WERI-Rb-1 (cell line): ENCODE measurements around the gene NFS1.

Experiments used
- DNase-seq: peaks from one replicate; pipeline ENCODE4 v3.0.0-alpha.2; 2020
- H3K27ac ChIP-seq: fragments of 250-450 bp; sonication (Bioruptor Pico); 2 replicates; pipeline ENCODE4 v1.5.1; 2020; ENCODE audit warnings: mild to moderate bottlenecking, moderate library complexity
- H3K27me3 ChIP-seq: fragments of 250-450 bp; sonication (Bioruptor Pico); 2 replicates; pipeline ENCODE4 v1.5.1; 2021; ENCODE audit warnings: mild to moderate bottlenecking, low read depth, moderate library complexity; ENCODE audit not compliant: insufficient read depth, severe bottlenecking
- H3K36me3 ChIP-seq: fragments of 250-450 bp; sonication (Bioruptor Pico); 2 replicates; pipeline ENCODE4 v1.5.1; 2020; ENCODE audit warnings: mild to moderate bottlenecking, moderate library complexity
- H3K4me3 ChIP-seq: 2 replicates; pipeline ENCODE4 v1.5.1; 2011; ENCODE audit warnings: low read depth, mild to moderate bottlenecking, control low read depth, low read length
- H3K9me3 ChIP-seq: fragments of 250-450 bp; sonication (Bioruptor Pico); 2 replicates; pipeline ENCODE4 v1.5.1; 2021; ENCODE audit warnings: mild to moderate bottlenecking, moderate library complexity; ENCODE audit not compliant: severe bottlenecking
- TF ChIP-seq, protein P1 (sequence below): IDR thresholded peaks from 2 replicates; pipeline ENCODE4 v1.5.1; 2011; ENCODE audit warnings: low read depth, mild to moderate bottlenecking, control low read depth, inconsistent platforms, low read length

NFS1 gene

DNA sequence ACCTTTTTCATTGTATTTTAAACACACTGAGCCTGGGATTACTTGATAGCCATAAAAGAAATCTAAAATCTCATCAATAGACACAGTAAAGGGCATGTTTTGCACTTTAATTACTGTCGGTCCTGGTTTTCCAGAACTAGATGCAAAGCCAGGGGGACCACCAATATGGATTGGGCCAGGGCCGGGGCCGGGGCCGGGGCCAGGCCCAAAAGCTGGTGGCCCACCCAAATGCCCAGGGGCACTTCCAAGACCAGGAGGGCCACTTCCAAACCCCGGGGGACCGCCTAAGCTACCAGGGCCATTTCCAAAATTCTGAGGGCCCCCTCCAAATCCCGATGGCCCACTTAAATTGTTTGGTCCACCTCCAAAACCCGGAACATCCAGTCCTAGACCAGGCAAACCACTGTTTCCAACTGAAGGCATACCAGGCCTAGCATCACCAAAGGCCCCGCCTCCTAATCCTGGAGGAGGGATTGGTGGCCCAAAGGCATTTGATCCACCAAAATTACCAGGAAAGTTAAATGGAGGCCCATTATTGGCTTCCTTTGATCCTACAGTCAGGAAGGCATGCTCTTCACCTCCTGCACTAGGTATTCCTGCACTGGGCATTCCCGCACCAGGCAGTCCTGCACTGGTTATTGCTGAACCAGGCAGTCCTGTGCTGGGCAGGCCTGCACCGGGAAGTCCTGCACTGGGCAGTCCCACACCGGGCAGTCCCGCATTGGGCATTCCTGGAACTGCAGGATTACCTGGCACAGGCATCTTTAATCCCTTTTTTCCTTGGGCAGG is 46.3 kb downstream of the NFS1 start:
- TF ChIP-seq, protein P1, sequence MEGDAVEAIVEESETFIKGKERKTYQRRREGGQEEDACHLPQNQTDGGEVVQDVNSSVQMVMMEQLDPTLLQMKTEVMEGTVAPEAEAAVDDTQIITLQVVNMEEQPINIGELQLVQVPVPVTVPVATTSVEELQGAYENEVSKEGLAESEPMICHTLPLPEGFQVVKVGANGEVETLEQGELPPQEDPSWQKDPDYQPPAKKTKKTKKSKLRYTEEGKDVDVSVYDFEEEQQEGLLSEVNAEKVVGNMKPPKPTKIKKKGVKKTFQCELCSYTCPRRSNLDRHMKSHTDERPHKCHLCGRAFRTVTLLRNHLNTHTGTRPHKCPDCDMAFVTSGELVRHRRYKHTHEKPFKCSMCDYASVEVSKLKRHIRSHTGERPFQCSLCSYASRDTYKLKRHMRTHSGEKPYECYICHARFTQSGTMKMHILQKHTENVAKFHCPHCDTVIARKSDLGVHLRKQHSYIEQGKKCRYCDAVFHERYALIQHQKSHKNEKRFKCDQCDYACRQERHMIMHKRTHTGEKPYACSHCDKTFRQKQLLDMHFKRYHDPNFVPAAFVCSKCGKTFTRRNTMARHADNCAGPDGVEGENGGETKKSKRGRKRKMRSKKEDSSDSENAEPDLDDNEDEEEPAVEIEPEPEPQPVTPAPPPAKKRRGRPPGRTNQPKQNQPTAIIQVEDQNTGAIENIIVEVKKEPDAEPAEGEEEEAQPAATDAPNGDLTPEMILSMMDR = no peak

DNA sequence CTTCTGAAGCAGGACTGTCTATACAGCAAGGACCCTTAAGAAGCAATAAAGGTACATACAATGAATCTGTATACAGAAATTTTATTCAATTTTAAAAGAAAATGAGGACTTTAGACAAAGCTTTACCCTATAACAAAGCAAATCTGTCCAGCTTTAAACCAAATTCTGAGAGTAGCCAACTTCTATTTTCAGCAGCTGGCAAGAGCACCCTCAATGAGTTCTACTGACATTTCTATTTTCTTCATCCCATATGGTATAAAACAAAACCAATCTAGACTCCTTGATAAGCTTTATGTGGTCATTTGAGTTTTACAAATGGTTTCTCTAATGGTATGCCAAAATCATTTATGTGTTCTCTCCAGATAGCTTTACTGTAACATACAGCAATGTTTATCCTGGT is 47.2 kb downstream of the NFS1 start:
- no peak overlapping the region for H3K4me3 ChIP-seq
- DNase-seq = no peak
- H3K27me3 ChIP-seq = no peaks in the 10 kb centered on the region
- H3K27ac ChIP-seq = no peak overlapping the region
- H3K9me3 ChIP-seq = no peaks in the 10 kb centered on the region
- TF ChIP-seq, protein P1 = no peak
- peaks cover 52% of the 10 kb centered on the region for H3K36me3 ChIP-seq

More for the DNA sequence above, 46.3 kb downstream of the NFS1 start:
- H3K27ac ChIP-seq = no peak overlapping the region
- no peak for DNase-seq
- H3K9me3 ChIP-seq = no peaks in the 10 kb centered on the region
- H3K36me3 ChIP-seq = peaks cover 59% of the 10 kb centered on the region
- H3K4me3 ChIP-seq = no peak overlapping the region
- H3K27me3 ChIP-seq = no peaks in the 10 kb centered on the region

DNA sequence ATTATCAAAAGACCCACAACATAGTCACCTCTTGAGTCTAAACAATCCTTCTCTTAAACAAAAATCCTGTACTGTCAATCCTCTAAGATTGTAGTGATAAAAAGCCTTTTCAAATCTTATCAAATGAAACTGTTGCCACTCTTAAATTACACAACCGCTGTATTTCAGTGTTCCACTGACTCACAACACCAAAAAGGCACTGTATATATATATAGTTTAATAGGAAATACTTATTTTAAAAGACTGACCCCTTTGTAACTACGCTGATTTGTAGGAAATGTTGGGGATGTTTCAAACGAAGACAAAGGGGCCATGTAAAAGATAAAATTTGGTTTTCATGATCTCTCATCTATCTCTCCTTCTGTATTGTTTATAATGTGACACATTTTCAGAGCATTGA is 48.5 kb downstream of the NFS1 start:
- H3K9me3 ChIP-seq = no peaks in the 10 kb centered on the region
- peaks cover 47% of the 10 kb centered on the region for H3K36me3 ChIP-seq
- H3K4me3 ChIP-seq = no peak overlapping the region
- no peak overlapping the region for H3K27ac ChIP-seq
- TF ChIP-seq, protein P1 = no peak
- no peaks in the 10 kb centered on the region for H3K27me3 ChIP-seq
- no peak for DNase-seq

DNA sequence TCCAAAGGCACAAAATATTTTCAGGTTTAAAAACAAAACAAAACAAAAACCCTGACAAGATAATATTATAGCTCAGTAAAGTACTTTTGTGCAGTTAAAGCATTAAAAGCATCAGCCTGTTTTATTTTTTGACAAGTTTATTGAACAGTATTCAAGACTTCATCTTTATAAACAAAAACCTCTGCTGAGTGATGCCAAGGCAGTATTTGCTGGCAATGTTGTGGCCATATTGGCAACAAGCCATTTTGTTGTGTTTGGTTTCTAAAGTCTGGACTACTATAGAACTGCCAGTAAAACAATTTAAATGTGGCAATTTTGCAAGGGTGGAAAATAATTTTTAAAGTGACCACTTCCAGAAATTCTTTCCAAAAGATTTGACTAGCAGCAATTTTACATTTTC is 50.3 kb downstream of the NFS1 start:
- H3K36me3 ChIP-seq = peaks cover 31% of the 10 kb centered on the region
- no peak for DNase-seq
- TF ChIP-seq, protein P1 = no peak

DNA sequence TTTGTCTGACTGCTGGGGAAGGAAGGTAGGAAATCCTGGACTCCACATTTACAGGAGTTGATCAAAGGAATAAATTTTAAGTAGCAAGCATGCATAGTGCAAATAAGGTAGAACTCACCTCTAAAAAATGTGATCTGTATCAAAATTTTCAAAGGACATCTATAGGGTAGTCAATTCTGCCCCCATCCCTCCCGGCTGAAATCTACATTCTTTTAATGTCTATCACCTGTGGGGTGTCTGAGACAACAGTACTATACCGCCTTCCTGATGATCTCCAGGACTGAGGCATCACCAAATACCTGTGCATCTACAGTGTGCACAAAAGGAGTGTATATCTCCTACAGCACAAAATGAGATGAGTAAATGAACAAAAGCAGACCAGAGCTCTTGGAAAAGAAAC is 54.3 kb downstream of the NFS1 start:
- no peak overlapping the region for H3K4me3 ChIP-seq
- H3K27me3 ChIP-seq = no peaks in the 10 kb centered on the region
- TF ChIP-seq, protein P1 = no peak
- H3K9me3 ChIP-seq = no peaks in the 10 kb centered on the region
- no peak for DNase-seq
- H3K27ac ChIP-seq = peak overlapping the region; percentile 19; the same call in 1 of the 2 replicates
- peaks cover 6% of the 10 kb centered on the region; the same call in 1 of the 2 replicates for H3K36me3 ChIP-seq

More for the DNA sequence above, 50.3 kb downstream of the NFS1 start:
- Histone ChIP-seq H3K9me3 (no peaks in the 10 kb centered on the region), H3K27me3 (no peaks in the 10 kb centered on the region), H3K27ac (no peak overlapping the region), H3K4me3 (no peak overlapping the region)

DNA sequence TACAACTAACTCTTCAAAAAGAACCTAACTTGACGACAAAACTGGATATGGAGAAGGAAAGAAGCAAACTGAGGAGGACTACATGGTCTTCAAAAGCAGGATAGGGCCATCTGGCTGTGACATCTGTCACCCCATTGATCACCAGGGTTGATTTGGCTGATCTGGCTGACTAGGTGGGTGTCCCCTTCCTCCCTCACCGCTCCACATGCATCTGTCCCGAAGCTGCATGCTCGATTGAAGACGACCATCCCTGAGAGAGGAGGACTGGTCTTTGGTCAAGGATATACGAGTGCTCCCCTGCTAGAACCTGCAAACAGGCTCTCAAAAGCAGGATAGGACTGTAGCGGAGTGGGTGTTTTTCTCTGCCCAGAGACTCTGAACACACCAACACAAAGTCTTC is 56.1 kb downstream of the NFS1 start:
- Histone ChIP-seq H3K9me3 (no peaks in the 10 kb centered on the region), H3K36me3 (no peaks in the 10 kb centered on the region; the same call in 1 of the 2 replicates), H3K27ac (no peak overlapping the region), H3K4me3 (no peak overlapping the region), H3K27me3 (no peaks in the 10 kb centered on the region)
- TF ChIP-seq, protein P1 = no peak
- DNase-seq = peak; percentile 39
